ENCODE results near the gene CCDC92B.
A peak's percentile ranks its signal among the peaks of the same experiment; 100 is the strongest.

CCDC92B gene

DNA sequence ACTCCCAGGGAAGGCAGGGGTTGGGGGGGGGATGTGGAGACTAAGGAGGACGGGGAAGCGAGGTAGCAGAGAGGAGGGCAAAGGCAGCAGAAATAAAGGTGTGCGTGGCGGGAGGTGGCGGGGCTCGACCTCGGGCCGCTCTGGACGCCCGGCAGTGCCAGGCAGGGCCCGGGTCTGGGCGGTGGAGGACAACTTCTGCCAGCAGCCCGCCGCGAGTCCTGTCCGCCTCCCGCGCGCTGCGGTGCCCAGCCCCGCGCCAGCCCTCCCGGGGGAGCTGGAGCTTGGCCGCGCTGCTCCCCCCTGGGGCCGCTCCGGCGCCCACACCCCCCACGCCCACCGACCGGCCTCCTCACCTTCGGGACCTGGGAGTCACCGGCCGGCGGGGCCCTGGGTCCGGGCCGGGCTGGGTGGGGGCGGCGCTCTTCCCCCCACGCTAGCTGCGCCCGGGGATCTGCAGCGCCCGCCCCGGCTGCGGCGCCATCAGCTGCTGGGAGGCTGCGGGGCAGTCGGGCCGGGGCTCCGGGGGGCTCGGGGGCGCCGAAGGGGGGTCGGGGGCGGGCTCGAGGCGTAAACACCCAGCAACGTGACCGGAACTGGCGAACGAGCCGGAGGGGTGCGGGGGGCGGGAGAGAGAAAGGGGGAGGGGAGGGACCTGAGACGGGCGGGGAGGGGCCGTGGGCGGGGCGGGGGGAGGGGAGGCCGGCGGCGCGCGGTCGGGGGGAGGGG, at the start of gene CCDC92B:
CCDC92B (minus strand) TSS at position 595 of the 726 bp plus-strand sequence. CDS start 14,507 bp downstream, outside the sequence.
- Histone ChIP-seq H3K4me3 (ENCODE audit: low read length) (no peak within 1 kb of the TSS), H3K27ac (ENCODE audit: low read depth, low read length) (no peak within 1 kb of the TSS), H3K27me3 (ENCODE audit: control insufficient read depth, insufficient read depth, low read length) (no peaks in the 10 kb centered on the region)

DNA sequence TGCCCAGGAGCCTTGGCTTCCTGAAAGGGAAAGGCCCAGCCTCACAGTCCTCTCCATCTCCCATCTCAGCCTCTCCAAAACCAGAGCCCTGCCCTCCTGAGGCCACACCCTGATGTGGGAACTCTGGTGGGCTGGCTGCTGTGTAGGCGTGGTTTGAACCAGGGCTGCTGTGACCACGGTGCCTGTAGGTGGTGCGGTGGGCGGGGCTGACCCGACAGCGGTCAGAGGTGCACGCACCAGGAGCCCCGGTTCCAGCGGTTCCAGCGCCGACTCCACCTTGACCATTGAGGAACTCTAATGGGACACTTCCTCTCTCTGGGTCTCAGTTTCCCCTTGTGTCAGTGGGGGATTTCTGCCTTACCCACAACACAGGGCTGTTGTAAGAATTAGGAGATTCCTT, 49.2 kb upstream of the CCDC92B start:
- Histone ChIP-seq H3K9ac (ENCODE audit: low read length) (no peak overlapping the region), H3K27ac (ENCODE audit: low read depth, low read length) (no peak overlapping the region), H3K36me3 (ENCODE audit: control insufficient read depth, insufficient read depth, low read length) (no peaks in the 10 kb centered on the region), H3K27me3 (ENCODE audit: control insufficient read depth, insufficient read depth, low read length) (peaks cover 4% of the 10 kb centered on the region), H3K4me1 (ENCODE audit: control insufficient read depth, insufficient read depth, low read length) (no peaks in the 10 kb centered on the region), H3K4me3 (ENCODE audit: low read length) (no peak overlapping the region)

More for the DNA sequence above, at the start of gene CCDC92B:
- Histone ChIP-seq H3K9ac (ENCODE audit: low read length) (no peak within 1 kb of the TSS), H3K36me3 (ENCODE audit: control insufficient read depth, insufficient read depth, low read length) (no peaks in the 10 kb centered on the region), H3K4me1 (ENCODE audit: control insufficient read depth, insufficient read depth, low read length) (no peaks in the 10 kb centered on the region)

DNA sequence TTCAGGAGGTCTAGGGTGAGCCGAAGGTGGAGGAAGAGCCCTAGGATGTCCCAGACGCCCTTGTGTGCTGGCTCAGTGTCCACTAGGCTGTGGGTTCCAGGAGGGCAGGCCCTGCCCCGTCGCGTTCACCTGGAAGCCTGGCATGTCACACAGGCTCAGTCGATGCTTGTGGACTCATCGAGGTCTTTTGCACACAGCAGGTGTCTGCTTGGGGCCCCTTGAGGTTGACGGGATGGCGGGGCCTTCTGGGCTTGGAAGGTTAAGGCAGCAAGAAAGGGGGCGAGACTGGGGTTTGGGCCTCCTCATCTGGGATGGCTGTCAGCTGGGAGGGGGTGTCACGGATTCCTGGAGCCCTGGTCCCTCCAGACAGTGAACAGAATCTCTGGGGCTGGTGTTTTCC, 48.7 kb upstream of the CCDC92B start:
- no peaks in the 10 kb centered on the region for H3K4me1 ChIP-seq (ENCODE audit: control insufficient read depth, insufficient read depth, low read length)
- H3K4me3 ChIP-seq (ENCODE audit: low read length): no peak overlapping the region
- no peak overlapping the region for H3K27ac ChIP-seq (ENCODE audit: low read depth, low read length)
- H3K27me3 ChIP-seq (ENCODE audit: control insufficient read depth, insufficient read depth, low read length): peaks cover 4% of the 10 kb centered on the region
- H3K9ac ChIP-seq (ENCODE audit: low read length): no peak overlapping the region
- H3K36me3 ChIP-seq (ENCODE audit: control insufficient read depth, insufficient read depth, low read length): no peaks in the 10 kb centered on the region

DNA sequence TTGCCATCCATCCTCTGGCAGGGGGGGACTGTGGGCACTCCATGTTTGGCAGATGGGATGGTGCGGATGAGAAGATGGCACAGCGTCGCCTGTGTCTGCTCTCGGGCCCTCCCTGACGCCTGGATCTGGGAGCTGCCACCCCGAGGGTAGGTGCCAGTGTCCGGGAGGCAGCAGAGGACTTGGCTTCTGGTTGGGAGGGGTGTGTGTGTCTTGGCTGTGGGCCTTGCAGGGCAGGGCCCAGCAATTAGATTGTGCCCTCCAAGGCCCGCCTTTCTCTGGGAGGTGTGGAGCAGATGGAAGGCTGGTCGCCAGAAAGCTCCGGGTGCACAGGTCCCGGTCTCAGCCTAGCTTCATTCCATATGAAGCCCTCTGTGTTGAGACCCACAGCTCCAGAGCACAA, 48.2 kb upstream of the CCDC92B start:
- peaks cover 4% of the 10 kb centered on the region for H3K27me3 ChIP-seq (ENCODE audit: control insufficient read depth, insufficient read depth, low read length)
- no peaks in the 10 kb centered on the region for H3K4me1 ChIP-seq (ENCODE audit: control insufficient read depth, insufficient read depth, low read length)
- H3K27ac ChIP-seq (ENCODE audit: low read depth, low read length): no peak overlapping the region
- no peaks in the 10 kb centered on the region for H3K36me3 ChIP-seq (ENCODE audit: control insufficient read depth, insufficient read depth, low read length)
- H3K9ac ChIP-seq (ENCODE audit: low read length): no peak overlapping the region
- peak overlapping the region; percentile 50 for H3K4me3 ChIP-seq (ENCODE audit: low read length)

DNA sequence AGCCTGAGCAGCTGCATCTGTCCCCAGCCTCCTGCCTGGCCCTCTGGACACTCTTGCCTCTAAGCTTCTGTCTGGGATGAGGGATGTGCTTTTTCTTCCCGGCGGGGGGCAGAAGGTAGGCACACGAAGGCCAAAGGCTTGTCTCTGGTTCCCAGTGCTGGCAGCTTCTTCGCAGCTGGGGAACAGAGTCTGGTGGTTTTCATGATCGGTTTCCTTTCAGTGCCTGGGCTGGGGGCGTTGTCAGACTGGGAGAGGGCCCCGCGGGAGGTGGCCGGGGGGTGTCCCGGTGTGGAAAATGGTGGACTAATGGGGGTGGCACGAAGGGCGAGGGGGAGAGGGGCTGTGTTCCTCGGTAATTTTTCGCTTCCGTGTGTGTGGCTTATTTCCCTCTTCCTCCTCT, 47.8 kb upstream of the CCDC92B start:
- no peak overlapping the region for H3K27ac ChIP-seq (ENCODE audit: low read depth, low read length)
- no peaks in the 10 kb centered on the region for H3K36me3 ChIP-seq (ENCODE audit: control insufficient read depth, insufficient read depth, low read length)
- H3K4me1 ChIP-seq (ENCODE audit: control insufficient read depth, insufficient read depth, low read length): no peaks in the 10 kb centered on the region
- H3K4me3 ChIP-seq (ENCODE audit: low read length): peak overlapping the region; percentile 50
- peaks cover 4% of the 10 kb centered on the region for H3K27me3 ChIP-seq (ENCODE audit: control insufficient read depth, insufficient read depth, low read length)
- no peak overlapping the region for H3K9ac ChIP-seq (ENCODE audit: low read length)

- H3K4me1 ChIP-seq (ENCODE audit: control insufficient read depth, insufficient read depth, low read length): no peaks in the 10 kb centered on the region
- peak within 1 kb of the TSS; percentile 50 for H3K4me3 ChIP-seq (ENCODE audit: low read length)
- peaks cover 4% of the 10 kb centered on the region for H3K27me3 ChIP-seq (ENCODE audit: control insufficient read depth, insufficient read depth, low read length)
Observed at GRCh38 chr17:2796164-2797125, 47.0 kb upstream of the CCDC92B start, which contains the start of gene RAP1GAP2. RAP1GAP2 (plus strand) TSS chr17:2796438; CDS start chr17:2796528, 90 bp downstream.

GRCh38 chr17:2795441-2796163, 46.1 kb upstream of the CCDC92B start:
- peaks cover 4% of the 10 kb centered on the region for H3K27me3 ChIP-seq (ENCODE audit: control insufficient read depth, insufficient read depth, low read length)
- peak overlapping the region; percentile 50 for H3K4me3 ChIP-seq (ENCODE audit: low read length)
- H3K27ac ChIP-seq (ENCODE audit: low read depth, low read length): no peak overlapping the region
- no peaks in the 10 kb centered on the region for H3K36me3 ChIP-seq (ENCODE audit: control insufficient read depth, insufficient read depth, low read length)
- no peak overlapping the region for H3K9ac ChIP-seq (ENCODE audit: low read length)
- no peaks in the 10 kb centered on the region for H3K4me1 ChIP-seq (ENCODE audit: control insufficient read depth, insufficient read depth, low read length)

More at GRCh38 chr17:2796164-2797125, 47.0 kb upstream of the CCDC92B start, which contains the start of gene RAP1GAP2:
- Histone ChIP-seq H3K9ac (ENCODE audit: low read length) (no peak within 1 kb of the TSS), H3K27ac (ENCODE audit: low read depth, low read length) (no peak within 1 kb of the TSS), H3K36me3 (ENCODE audit: control insufficient read depth, insufficient read depth, low read length) (no peaks in the 10 kb centered on the region)

DNA sequence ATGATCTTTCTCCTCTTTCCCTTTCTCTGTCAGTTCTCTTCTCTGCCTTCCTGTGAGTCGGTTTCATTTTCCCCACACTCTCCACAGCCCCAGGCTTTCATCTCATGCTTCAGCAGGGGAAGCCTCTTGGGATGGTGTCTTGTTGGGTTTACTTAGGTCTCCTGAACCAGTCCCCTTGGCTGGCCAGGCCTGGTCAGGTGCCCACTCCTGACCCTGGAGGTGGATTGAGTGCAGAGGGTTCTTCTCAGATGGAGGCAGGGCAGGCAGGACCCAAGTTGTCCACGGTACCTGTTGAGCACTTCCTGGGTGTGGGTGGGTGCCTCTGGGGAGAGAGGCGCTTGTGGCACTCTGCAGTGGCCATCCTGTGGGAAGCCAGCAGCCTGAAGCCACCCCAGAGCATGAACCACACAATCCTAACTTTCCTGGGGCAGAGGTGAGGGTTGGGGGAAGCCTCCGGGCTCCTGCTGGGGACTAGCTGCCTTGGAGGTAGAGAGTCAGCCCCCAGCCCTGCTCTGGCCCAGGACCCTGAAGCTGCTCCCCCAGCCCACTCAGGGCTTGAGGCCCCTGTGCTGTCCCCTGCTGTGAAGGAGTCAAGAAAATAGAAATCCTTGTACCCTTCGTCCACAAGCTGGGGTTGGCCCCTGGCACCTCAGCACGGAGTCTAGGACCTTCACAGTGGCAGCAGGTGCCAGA, 44.8 kb upstream of the CCDC92B start:
- H3K4me1 ChIP-seq (ENCODE audit: control insufficient read depth, insufficient read depth, low read length): no peaks in the 10 kb centered on the region
- H3K9ac ChIP-seq (ENCODE audit: low read length): no peak overlapping the region
- H3K27ac ChIP-seq (ENCODE audit: low read depth, low read length): no peak overlapping the region
- peaks cover 4% of the 10 kb centered on the region for H3K27me3 ChIP-seq (ENCODE audit: control insufficient read depth, insufficient read depth, low read length)
- H3K36me3 ChIP-seq (ENCODE audit: control insufficient read depth, insufficient read depth, low read length): no peaks in the 10 kb centered on the region
- no peak overlapping the region for H3K4me3 ChIP-seq (ENCODE audit: low read length)

GRCh38 chr17:2792366-2793169, 43.1 kb upstream of the CCDC92B start:
- H3K9ac ChIP-seq (ENCODE audit: low read length): no peak overlapping the region
- no peak overlapping the region for H3K27ac ChIP-seq (ENCODE audit: low read depth, low read length)
- peaks cover 4% of the 10 kb centered on the region for H3K27me3 ChIP-seq (ENCODE audit: control insufficient read depth, insufficient read depth, low read length)
- no peaks in the 10 kb centered on the region for H3K4me1 ChIP-seq (ENCODE audit: control insufficient read depth, insufficient read depth, low read length)
- no peak overlapping the region for H3K4me3 ChIP-seq (ENCODE audit: low read length)
- H3K36me3 ChIP-seq (ENCODE audit: control insufficient read depth, insufficient read depth, low read length): no peaks in the 10 kb centered on the region

GRCh38 chr17:2789700-2790099, 40.2 kb upstream of the CCDC92B start:
- Histone ChIP-seq H3K27me3 (ENCODE audit: control insufficient read depth, insufficient read depth, low read length) (no peaks in the 10 kb centered on the region), H3K36me3 (ENCODE audit: control insufficient read depth, insufficient read depth, low read length) (no peaks in the 10 kb centered on the region), H3K9ac (ENCODE audit: low read length) (no peak overlapping the region), H3K27ac (ENCODE audit: low read depth, low read length) (no peak overlapping the region), H3K4me1 (ENCODE audit: control insufficient read depth, insufficient read depth, low read length) (no peaks in the 10 kb centered on the region), H3K4me3 (ENCODE audit: low read length) (no peak overlapping the region)

All from rectal smooth muscle tissue (tissue), 1 donor.